ENCODE data around the gene PDZD4. TPM values are rescaled to one million over a fixed set of nuclear protein-coding genes. Genes with fewer than 3 reads are reported as not detected.

Gene PDZD4
- total and polyA plus RNA-seq, 12 donors, result 0.69 to 39.2 (median 3.7) TPM

DNA sequence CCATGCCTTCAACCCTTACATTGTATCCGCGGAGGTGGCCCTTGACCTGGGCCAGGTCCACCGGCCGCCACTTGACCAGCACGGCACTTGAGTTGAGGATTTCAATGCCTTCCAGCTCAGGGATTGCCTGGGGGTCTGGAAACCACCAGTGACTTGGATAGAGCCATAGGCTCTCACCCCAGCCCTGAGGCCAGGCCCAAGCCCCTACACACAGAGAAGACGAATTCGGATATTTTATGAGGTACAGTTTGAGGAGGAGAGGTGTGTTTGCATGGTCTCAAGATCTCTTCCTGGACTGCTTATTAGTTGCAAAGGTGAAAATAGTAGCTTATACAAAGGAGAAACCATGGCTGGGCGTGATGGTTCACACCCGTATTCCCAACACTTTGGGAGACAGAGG lies 35.3 kb upstream of the PDZD4 start:
- H3K36me3 ChIP-seq (replicated peaks in 1 of 2), result no peaks in the 10 kb centered on the region
- 57 to 92% (median 88%) methylated on average over 2 to 9 of the region's 9 CpGs for WGBS, 4 donors
- no peak overlapping the region for H3K27ac ChIP-seq
- no peaks in the 10 kb centered on the region for H3K4me1 ChIP-seq (replicated peaks in 1 of 2)
- H3K9me3 ChIP-seq (replicated peaks in 1 of 3), result no peaks in the 10 kb centered on the region
- peaks cover 31% of the 10 kb centered on the region for H3K27me3 ChIP-seq
- no peak overlapping the region for H3K4me3 ChIP-seq
- no peak for TF ChIP-seq POLR2A (IDR thresholded peaks at IDR 0.05)
- TF ChIP-seq, protein P1, sequence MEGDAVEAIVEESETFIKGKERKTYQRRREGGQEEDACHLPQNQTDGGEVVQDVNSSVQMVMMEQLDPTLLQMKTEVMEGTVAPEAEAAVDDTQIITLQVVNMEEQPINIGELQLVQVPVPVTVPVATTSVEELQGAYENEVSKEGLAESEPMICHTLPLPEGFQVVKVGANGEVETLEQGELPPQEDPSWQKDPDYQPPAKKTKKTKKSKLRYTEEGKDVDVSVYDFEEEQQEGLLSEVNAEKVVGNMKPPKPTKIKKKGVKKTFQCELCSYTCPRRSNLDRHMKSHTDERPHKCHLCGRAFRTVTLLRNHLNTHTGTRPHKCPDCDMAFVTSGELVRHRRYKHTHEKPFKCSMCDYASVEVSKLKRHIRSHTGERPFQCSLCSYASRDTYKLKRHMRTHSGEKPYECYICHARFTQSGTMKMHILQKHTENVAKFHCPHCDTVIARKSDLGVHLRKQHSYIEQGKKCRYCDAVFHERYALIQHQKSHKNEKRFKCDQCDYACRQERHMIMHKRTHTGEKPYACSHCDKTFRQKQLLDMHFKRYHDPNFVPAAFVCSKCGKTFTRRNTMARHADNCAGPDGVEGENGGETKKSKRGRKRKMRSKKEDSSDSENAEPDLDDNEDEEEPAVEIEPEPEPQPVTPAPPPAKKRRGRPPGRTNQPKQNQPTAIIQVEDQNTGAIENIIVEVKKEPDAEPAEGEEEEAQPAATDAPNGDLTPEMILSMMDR (IDR thresholded peaks at IDR 0.05), result no peak
- no peak for DNase-seq
- intact Hi-C loops (cut with DNase I), result no loop called here

- Histone ChIP-seq H3K4me3 (no peak overlapping the region), H3K27ac (no peak overlapping the region), H3K27me3 (peaks cover 27% of the 10 kb centered on the region), H3K9me3 (replicated peaks in 1 of 3) (no peaks in the 10 kb centered on the region), H3K4me1 (replicated peaks in 1 of 2) (no peaks in the 10 kb centered on the region), H3K36me3 (replicated peaks in 1 of 2) (no peaks in the 10 kb centered on the region)
- no peak for DNase-seq
- TF ChIP-seq, protein P1 (IDR thresholded peaks at IDR 0.05), result no peak
- intact Hi-C loops (cut with DNase I), result no loop called here
- 81 to 100% (median 84%) methylated on average over 4 to 11 of the region's 11 CpGs; no CpG with 5 or more reads in 1 of the 4 donors for WGBS, 4 donors
Measured at GRCh38 chrX:153865321-153865580, 34.9 kb upstream of the PDZD4 start.

DNA sequence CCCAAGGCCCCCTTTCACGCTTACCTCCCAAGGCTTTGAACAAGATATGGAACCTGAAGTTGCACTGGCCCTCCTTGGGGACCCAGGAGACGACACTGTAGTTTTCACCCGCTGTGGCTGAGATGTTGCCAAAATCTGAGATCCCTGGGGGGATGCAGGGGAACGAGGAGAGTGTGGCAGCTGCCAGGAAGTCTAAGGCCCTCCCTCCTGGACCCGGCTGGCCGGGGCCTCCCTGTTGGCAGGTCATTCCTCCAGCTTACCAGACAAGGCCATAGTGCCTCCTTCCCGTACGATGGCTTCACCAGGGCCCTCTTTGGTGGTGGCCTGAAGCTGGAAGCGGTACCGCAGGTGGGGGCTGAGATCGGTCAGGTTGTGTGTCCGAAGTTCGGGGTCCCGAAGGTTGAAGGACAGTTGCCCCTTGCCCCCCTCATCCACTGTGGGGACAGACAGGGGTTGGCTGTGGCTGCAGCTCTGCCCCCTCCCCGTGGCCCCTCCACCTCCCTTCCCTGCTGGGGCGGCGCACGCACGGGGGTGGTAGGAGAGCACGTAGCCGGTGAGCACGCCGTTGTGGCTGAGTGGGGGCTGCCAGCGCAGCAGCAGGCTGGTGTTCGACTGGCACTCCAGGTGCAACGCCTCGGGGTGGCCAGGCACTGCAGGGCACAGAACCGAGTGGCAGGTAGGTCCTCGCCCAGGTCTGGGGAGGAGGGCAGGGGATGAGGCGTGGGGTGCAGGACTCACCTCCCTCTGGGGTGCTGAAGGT lies 34.4 kb upstream of the PDZD4 start:
- DNase-seq, result no peak
- Histone ChIP-seq H3K4me3 (no peak overlapping the region), H3K36me3 (replicated peaks in 1 of 2) (no peaks in the 10 kb centered on the region), H3K27ac (no peak overlapping the region), H3K27me3 (peaks cover 22% of the 10 kb centered on the region), H3K4me1 (replicated peaks in 1 of 2) (no peaks in the 10 kb centered on the region), H3K9me3 (replicated peaks in 1 of 3) (no peaks in the 10 kb centered on the region)
- intact Hi-C loops (cut with DNase I), result no loop called here
- TF ChIP-seq, protein P1 (IDR thresholded peaks at IDR 0.05), result no peak
- no peak for TF ChIP-seq POLR2A (IDR thresholded peaks at IDR 0.05)
- 82 to 84% (median 83%) methylated on average over 7 to 30 of the region's 30 CpGs; no CpG with 5 or more reads in 1 of the 4 donors for WGBS, 4 donors

DNA sequence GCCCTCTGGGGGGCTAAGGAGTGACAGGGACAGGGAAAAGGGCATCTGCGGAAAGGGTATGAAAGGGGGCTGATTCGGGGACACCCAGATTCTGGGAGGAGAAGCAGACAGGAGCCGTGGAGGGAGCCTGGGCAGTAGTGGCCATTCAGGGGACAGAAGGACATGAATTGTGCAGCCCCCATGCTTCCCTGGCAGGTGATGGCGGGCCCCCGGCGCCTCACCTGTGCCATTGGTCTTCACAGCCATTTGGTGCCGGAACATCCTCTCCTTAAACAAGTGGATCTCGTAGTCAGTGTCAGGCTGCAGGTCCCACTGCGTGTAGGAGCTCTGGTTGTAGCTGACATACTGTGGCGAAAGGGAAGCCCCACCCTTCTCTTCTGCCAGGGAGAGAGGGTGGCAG lies 33.8 kb upstream of the PDZD4 start:
- intact Hi-C loops (cut with DNase I), result no loop called here
- Histone ChIP-seq H3K36me3 (replicated peaks in 1 of 2) (no peaks in the 10 kb centered on the region), H3K27ac (no peak overlapping the region), H3K9me3 (replicated peaks in 1 of 3) (no peaks in the 10 kb centered on the region), H3K4me3 (no peak overlapping the region), H3K4me1 (replicated peaks in 1 of 2) (no peaks in the 10 kb centered on the region), H3K27me3 (peaks cover 18% of the 10 kb centered on the region)
- WGBS, 4 donors, result 79 to 91% (median 90%) methylated on average over 9 to 10 of the region's 10 CpGs; no CpG with 5 or more reads in 1 of the 4 donors
- DNase-seq, result no peak
- TF ChIP-seq, protein P1 (IDR thresholded peaks at IDR 0.05), result no peak
- no peak for TF ChIP-seq POLR2A (IDR thresholded peaks at IDR 0.05)
